GM12878 (cell line): ENCODE measurements around the gene TSC22D1. TPM values are rescaled to one million over a fixed set of nuclear protein-coding genes. Genes with fewer than 3 reads are reported as not detected.
"Not testable (repeated sequence)": the region's sequence is repeated elsewhere in the genome, so short reads cannot be mapped to it uniquely, and the experiment has no call there.

Experiments
- ATAC-seq: fragments of 200-7000 bp; cut with Tn5 transposase; 3 replicates; pipeline ENCODE4 v1.9.1; 2020; ENCODE audit warnings: mild to moderate bottlenecking, moderate library complexity
- BruUV-seq: library from RNA; stranded (reverse); fragments of 400-500 nt; replicated peaks from 2 replicates; lab custom pipeline; 2021; lab: Mats Ljungman, UMichigan
- CTCF ChIA-PET: fragments of 300-600 bp; sonication (Branson Sonifier 250); formaldehyde crosslinking; extraction: SDS; loops from one replicate; lab custom pipeline; 2021; ENCODE audit warnings: inconsistent platforms; lab: Yijun Ruan, JAX
- POLR2A ChIA-PET: fragments of 350-600 bp; formaldehyde crosslinking; extraction: SDS; loops from one replicate; lab custom pipeline; 2021; ENCODE audit warnings: inconsistent platforms; lab: Charles Lee
- RAD21 ChIA-PET: fragments of 300-600 bp; sonication (Branson Sonifier 250); formaldehyde crosslinking; loops from one replicate; lab custom pipeline; 2023; ENCODE audit warnings: antibody characterized with exemption; ENCODE audit not compliant: unreplicated experiment; lab: Charles Lee
- SMC1A ChIA-PET: fragments of 300-600 bp; sonication (Branson Sonifier 250); formaldehyde crosslinking; loops from one replicate; lab custom pipeline; 2023; ENCODE audit not compliant: unreplicated experiment, uncharacterized antibody; lab: Charles Lee
- DNase-seq: peaks from one replicate; pipeline ENCODE4 v3.0.0-alpha.2; 2011; ENCODE audit warnings: low read depth, low spot score
- FAIRE-seq: peaks from 3 replicates; lab custom pipeline; 2011; peaks lifted over from hg19 to GRCh38; lab: Jason Lieb, UNC
- H2AFZ ChIP-seq: 2 replicates; pipeline ENCODE4 v1.6.0; 2011; ENCODE audit warnings: low read depth, low read length, control low read depth; ENCODE audit not compliant: control insufficient read depth
- H3K27ac ChIP-seq: 2 replicates; pipeline ENCODE4 v1.5.1; 2011; ENCODE audit warnings: control low read depth; ENCODE audit not compliant: control insufficient read depth, insufficient read depth
- H3K27me3 ChIP-seq, 2 experiments: replicated peaks in 1 of 2; 2 replicates each; pipeline versions ENCODE4 v1.6.0 to v1.6.1; 2011; ENCODE audit warnings: low read length in 1 of 2; ENCODE audit not compliant: control insufficient read depth in 2 of 2, insufficient read depth in 2 of 2
- H3K36me3 ChIP-seq, 2 experiments: 2 replicates each; pipeline ENCODE4 v1.5.1; 2011; ENCODE audit warnings: low read length in 1 of 2; ENCODE audit not compliant: control insufficient read depth in 2 of 2, insufficient read depth in 2 of 2
- H3K4me1 ChIP-seq: 2 replicates; pipeline ENCODE4 v1.6.1; 2011; ENCODE audit warnings: mild to moderate bottlenecking, low read length, moderate library complexity, mixed read lengths; ENCODE audit not compliant: control insufficient read depth, insufficient read depth
- H3K4me2 ChIP-seq: 2 replicates; pipeline ENCODE4 v1.6.0; 2011; ENCODE audit warnings: control low read depth; ENCODE audit not compliant: control insufficient read depth, insufficient read depth
- H3K4me3 ChIP-seq: fragments of 200-600 bp; sonication (generic); 2 replicates; pipeline ENCODE4 v1.5.1; 2016
- H3K79me2 ChIP-seq: 2 replicates; pipeline ENCODE4 v1.6.0; 2011; ENCODE audit warnings: low read length; ENCODE audit not compliant: control insufficient read depth, insufficient read depth
- H3K9ac ChIP-seq: 2 replicates; pipeline ENCODE4 v1.8.0; 2011; ENCODE audit warnings: low read length, control low read depth, mixed read lengths; ENCODE audit not compliant: control insufficient read depth, insufficient read depth
- H3K9me3 ChIP-seq: replicated peaks from 3 replicates; pipeline ENCODE4 v1.5.1; 2011; ENCODE audit warnings: mild to moderate bottlenecking, low read length; ENCODE audit not compliant: control insufficient read depth, insufficient read depth
- H4K20me1 ChIP-seq: 2 replicates; pipeline ENCODE4 v1.6.0; 2011; ENCODE audit not compliant: control insufficient read depth, insufficient read depth
- BHLHE40 ChIP-seq, 2 experiments: fragments of 450-650 bp in 1 of 2; IDR thresholded peaks; 2 replicates each; pipeline ENCODE4 v1.6.1; 2011 to 2017; ENCODE audit warnings: low read depth in 2 of 2, borderline replicate concordance in 1 of 2, improper control_type of control experiment in 1 of 2, low read length in 1 of 2, mild to moderate bottlenecking in 1 of 2
- EZH2 ChIP-seq: IDR thresholded peaks from 2 replicates; pipeline ENCODE4 v1.6.1; 2012; ENCODE audit warnings: low read depth, mild to moderate bottlenecking, control low read depth, inconsistent platforms, low read length, borderline replicate concordance; ENCODE audit not compliant: control insufficient read depth
- IRF5 ChIP-seq: fragments of 450-650 bp; IDR thresholded peaks from 2 replicates; pipeline ENCODE4 v1.6.1; 2017; ENCODE audit warnings: borderline replicate concordance
- KAT2A ChIP-seq: conservative IDR thresholded peaks from 2 replicates; pipeline ENCODE4 v1.6.1; 2011; ENCODE audit warnings: low read depth, low read length; ENCODE audit not compliant: control insufficient read depth
- MTA2 ChIP-seq: fragments of 450-650 bp; IDR thresholded peaks from 2 replicates; pipeline ENCODE4 v1.6.1; 2016; ENCODE audit warnings: low read depth, mild to moderate bottlenecking, moderate library complexity
- SIN3A ChIP-seq: IDR thresholded peaks from 2 replicates; pipeline ENCODE4 v1.6.1; 2012; ENCODE audit warnings: low read depth, low read length, improper control_type of control experiment
- TCF7 ChIP-seq: IDR thresholded peaks from 2 replicates; pipeline ENCODE4 v1.6.1; 2014; ENCODE audit warnings: antibody characterized with exemption, borderline replicate concordance
- ZBTB4 ChIP-seq: fragments of 450-650 bp; formaldehyde crosslinking; IDR thresholded peaks from 2 replicates; pipeline ENCODE4 v1.4.0; 2022; ENCODE audit warnings: mild to moderate bottlenecking, moderate library complexity
- WGBS: methylation state at CpG from one replicate; pipeline ENCODE4 v1.1.6; 2016; ENCODE audit warnings: low lambda C conversion rate; ENCODE audit not compliant: insufficient replicate concordance, insufficient coverage; ENCODE audit errors: missing lambda C conversion rate; 5-methylcytosine and 5-hydroxymethylcytosine counted together
- in situ Hi-C: fragments of 300-500 bp; cut with MboI; formaldehyde crosslinking; loops from 9 replicates; pipeline ENCODE4 v1.14.3; 2018; ENCODE audit warnings: mixed read lengths
- intact Hi-C: fragments of 100-400 bp; cut with micrococcal nuclease; formaldehyde crosslinking; loops from one replicate; pipeline ENCODE4 v1.14.2; 2022; ENCODE audit not compliant: unreplicated experiment
- polyA plus RNA-seq, 11 experiments: library from polyadenylated mRNA; depleted of rRNA in 4 of 11; unstranded in 6 of 11; stranded (reverse) in 5 of 11; fragments of >200 nt; fragmentation: Nextera tagmentation in 4 of 11; fragmentation: Illumina TruSeq in 1 of 11; extraction: Ambion mirVana in 4 of 11; extraction: Trizol in 1 of 11; gene quantifications; 1 replicate in 1 of 11; 2 replicates in 10 of 11; pipeline versions ENCODE4 v1.2.1 to v1.2.3, GENCODE V29; 2011 to 2016; ENCODE audit warnings: inconsistent platforms in 2 of 11, missing spikeins in 2 of 11, low read depth in 1 of 11
- total RNA-seq, 4 experiments: library from RNA; depleted of rRNA in 3 of 4; stranded (reverse); fragments of >200 nt in 3 of 4; fragmentation: Illumina TruSeq in 1 of 4; extraction: Trizol in 1 of 4; gene quantifications; 2 replicates each; pipeline versions ENCODE4 v1.2.1 to v1.2.3, GENCODE V29; 2013 to 2021
- TF ChIP-seq, protein P1 (sequence below): fragments of 450-650 bp; IDR thresholded peaks from 2 replicates; pipeline ENCODE4 v1.6.1; 2017; ENCODE audit warnings: antibody characterized with exemption, mild to moderate bottlenecking, moderate library complexity

The TSC22D1 gene
- total and polyA plus RNA-seq, 10 of the 15 experiments (the other 5 are each of a cell fraction or from before 2014, with no cell fraction given), result 0.37 to 15.7 (median 7.5) TPM

DNA sequence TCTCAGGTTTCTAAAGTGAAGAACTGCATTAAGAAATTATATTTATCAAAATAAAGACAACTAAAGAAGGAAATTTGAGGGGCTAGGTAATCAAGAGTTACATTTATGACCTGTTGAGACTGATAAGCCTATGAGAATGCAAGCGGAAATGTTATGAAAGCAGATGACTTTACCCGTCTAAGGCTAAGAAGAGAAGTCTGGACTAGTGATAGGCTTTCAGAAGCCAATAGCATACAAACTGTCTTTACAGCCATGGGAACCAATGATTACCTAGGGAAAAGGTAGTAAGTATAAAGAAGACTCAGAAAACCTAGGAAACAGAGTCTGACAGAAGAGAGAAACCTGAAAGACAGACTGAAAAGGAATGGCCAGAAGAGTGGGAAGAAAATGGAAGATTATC, 11.2 kb downstream of the TSC22D1 start (continued):
- TF ChIP-seq IRF5 (no peak), BHLHE40 (IDR thresholded peaks at IDR 0.05; ENCODE audit: borderline replicate concordance in 1 of 2, low read depth in 2 of 2, low read length in 1 of 2) (no peak), TCF7 (no peak), KAT2A (no peak), MTA2 (no peak), ZBTB4 (CRISPR knock-in tag) (no peak), SIN3A (no peak), EZH2 (no peak)
- TF ChIP-seq, protein P1, sequence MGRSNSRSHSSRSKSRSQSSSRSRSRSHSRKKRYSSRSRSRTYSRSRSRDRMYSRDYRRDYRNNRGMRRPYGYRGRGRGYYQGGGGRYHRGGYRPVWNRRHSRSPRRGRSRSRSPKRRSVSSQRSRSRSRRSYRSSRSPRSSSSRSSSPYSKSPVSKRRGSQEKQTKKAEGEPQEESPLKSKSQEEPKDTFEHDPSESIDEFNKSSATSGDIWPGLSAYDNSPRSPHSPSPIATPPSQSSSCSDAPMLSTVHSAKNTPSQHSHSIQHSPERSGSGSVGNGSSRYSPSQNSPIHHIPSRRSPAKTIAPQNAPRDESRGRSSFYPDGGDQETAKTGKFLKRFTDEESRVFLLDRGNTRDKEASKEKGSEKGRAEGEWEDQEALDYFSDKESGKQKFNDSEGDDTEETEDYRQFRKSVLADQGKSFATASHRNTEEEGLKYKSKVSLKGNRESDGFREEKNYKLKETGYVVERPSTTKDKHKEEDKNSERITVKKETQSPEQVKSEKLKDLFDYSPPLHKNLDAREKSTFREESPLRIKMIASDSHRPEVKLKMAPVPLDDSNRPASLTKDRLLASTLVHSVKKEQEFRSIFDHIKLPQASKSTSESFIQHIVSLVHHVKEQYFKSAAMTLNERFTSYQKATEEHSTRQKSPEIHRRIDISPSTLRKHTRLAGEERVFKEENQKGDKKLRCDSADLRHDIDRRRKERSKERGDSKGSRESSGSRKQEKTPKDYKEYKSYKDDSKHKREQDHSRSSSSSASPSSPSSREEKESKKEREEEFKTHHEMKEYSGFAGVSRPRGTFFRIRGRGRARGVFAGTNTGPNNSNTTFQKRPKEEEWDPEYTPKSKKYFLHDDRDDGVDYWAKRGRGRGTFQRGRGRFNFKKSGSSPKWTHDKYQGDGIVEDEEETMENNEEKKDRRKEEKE, result no peak

DNA sequence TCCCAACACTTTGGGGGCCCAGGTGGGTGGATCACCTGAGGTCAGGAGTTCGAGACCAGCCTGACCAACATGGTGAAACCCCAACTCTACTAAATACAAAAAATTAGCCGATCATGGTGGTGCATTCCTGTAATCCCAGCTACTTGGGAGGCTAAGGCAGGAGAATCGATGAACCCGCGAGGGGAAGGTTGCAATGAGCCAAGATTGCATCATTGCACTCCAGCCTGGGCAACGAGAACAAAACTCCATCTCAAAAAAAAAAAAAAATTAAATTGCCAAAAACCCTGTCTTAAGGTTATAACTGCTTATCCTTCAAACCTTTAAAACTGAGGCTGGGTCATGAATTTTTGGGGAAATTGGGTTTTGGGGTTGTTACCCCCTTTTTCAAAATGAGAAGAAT, 13.3 kb downstream of the TSC22D1 start:
- H3K27ac ChIP-seq, H3K4me3 ChIP-seq, in situ Hi-C loops, intact Hi-C loops, H3K4me2 ChIP-seq, H4K20me1 ChIP-seq, BruUV-seq, H3K36me3 ChIP-seq, CTCF ChIA-PET, H2AFZ ChIP-seq, ATAC-seq, DNase-seq, H3K9me3 ChIP-seq, H3K79me2 ChIP-seq, H3K4me1 ChIP-seq, H3K27me3 ChIP-seq, FAIRE-seq, SMC1A ChIA-PET, H3K9ac ChIP-seq, RAD21 ChIA-PET, POLR2A ChIA-PET: not testable (repeated sequence)
- WGBS, result 79% methylated on average over 5 of the region's 6 CpGs
